HG03139 (cell line): Measurements from ENCODE around the gene GFRA1.

ENCODE experiments used
- ATAC-seq: cut with Tn5 transposase; IDR thresholded peaks from one replicate; pipeline ENCODE4 v1.9.1; 2021; ENCODE audit not compliant: unreplicated experiment

The GFRA1 gene

DNA sequence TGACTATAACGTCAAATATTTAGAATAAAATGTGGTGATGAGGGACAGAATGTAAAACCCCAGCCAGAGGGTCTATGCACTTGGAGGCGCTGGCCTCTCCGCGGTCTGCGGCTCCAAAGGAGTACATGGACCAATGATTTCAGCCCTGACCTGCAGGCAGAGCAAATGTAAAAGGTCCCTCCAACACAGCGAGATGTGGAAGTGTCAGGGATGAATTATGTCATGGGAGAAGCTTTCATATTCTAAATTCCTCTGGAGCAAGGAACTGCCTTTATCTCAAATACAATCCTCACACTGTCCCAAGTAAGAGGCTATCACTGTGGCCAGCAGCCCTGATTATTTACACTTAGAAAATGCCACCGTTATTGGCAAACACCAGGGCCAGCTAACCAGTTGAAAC is 139.4 kb downstream of the GFRA1 start:
- no peak for ATAC-seq

DNA sequence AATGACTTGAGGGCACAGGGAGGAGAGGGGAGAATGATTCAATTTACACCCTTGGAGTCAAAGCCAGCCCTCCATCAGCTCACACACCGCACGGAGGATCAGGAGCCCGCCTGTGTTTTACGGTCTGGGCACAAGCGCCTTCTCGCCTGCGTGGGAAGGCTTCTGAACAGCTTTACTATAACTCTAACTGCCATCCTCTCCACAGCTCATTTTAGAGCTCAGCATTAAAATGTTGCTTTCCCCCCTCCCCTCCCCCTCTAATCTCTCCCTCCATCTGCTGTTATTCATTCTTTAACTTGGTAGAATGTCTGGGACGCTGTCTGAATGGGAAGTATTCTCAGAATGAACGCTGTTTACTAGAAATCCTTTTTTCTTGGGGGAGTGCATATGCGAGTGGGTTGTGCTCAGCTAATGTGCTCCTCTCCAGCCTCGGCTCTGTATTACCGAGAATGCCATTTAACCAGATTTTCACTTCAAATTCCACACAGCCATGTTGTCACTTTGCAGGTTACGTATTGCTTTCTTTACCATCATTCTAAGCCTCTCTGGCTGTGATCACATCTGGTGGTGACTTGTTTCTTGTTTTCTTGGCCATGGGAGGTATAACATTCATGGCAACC is 140.1 kb downstream of the GFRA1 start:
- no peak for ATAC-seq

DNA sequence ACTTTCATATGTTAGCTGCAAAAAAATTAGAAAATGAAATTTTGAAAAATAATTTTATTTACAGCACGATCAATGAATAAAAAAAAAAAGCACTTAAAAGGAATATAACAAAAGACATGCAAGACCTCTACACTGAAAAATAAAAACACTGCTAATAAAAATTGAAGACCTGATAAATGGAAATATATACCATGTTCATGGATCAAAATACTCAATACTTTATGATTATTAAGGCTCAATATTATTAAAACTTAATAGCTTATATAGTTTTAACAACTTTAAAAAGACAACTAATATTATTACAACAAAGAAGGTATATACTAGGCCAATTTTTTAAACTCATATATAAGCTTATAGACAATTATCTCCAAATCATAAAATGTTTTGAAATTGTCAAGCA is 143.0 kb downstream of the GFRA1 start:
- no peak for ATAC-seq

DNA sequence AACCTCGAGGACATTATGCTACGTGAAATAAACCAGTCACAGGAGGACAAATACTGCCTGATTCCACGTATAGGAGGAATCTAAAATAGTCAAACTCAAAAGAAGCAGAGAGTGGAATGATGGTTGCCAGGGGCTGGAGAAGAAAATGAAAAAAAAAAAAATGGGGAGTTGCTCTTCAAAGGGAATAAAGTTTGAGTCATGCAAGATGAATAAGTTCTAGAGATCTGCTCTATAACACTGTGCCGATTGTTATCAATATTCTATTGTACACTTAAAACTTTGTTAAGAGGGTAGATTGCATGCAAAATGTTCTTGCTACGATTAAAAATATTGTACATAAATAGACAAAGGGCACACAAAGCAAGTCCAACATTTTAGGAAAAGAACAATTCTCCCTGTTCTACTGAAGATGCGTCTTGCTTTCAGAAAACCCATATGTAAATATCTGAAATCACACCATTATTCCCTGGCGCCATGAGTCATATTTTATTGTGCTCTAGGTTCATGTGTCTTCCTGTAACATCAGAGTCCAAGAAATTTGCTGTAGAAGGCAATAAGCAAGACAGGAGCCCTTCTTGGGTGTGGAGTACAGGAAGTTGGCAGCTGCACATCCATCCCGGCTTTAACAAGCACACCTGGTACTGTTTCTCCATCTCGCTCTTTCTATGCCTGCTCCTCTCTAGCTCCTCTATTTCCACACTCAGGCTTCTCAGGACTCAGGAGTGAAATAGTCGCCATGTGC is 145.9 kb downstream of the GFRA1 start:
- ATAC-seq, result no peak

DNA sequence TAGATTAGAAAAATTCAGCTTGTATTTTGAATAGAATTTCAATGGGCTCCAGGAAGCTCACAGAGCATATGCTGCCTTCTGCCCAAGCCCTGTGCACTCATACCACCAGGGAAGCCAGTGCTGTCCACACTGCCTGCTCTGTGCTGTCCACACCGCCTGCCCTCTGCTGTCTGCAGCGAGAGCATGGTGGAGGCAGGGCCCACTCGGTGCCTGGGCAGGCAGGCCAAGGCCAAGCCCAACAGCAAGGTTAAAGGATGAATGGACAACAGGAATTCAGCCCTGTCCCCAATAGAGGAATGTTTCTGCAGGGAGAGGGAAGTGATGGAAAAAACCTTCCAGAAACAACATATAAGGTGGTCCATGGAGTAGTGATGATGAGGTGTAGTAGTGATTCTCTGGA is 146.8 kb downstream of the GFRA1 start:
- no peak for ATAC-seq

DNA sequence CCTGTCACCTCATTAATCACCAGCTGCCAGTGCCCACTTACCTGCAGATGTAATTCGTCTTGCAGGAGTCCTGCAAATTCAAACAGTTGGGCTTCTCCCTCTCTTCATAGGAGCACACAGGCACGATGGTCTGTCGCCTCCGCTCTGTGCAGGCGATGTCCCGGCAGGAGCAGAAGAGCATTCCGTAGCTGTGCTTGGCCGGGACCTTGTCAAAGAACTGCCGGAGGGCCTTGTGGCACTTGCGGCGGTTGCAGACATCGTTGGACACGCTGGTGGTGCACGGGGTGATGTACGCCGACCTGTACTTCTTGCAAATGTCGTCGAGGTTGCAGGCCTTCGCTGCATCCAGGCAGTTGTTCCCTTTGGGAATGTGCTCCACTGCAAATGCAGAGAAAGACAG is 147.8 kb downstream of the GFRA1 start:
- no peak for ATAC-seq

DNA sequence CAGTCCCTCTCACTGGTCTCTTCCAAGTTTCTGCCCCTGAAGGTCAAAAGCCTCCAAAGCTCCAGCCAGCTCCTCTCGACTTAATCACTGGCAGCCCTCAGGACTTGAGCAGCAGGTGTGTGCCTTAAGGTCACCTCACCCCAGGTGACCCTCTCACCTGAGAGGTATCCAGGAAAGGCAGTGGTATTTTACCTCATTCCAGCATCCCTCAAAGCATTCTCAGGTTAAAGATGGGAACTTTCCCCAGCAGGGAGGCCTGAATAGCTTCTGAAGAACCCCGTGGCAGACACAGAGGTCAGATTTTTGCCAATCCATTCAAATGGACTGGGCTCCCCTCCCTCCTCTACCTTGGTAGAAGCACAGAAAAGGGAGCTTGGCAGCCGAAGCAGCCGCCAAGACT is 148.2 kb downstream of the GFRA1 start:
- ATAC-seq, result no peak

DNA sequence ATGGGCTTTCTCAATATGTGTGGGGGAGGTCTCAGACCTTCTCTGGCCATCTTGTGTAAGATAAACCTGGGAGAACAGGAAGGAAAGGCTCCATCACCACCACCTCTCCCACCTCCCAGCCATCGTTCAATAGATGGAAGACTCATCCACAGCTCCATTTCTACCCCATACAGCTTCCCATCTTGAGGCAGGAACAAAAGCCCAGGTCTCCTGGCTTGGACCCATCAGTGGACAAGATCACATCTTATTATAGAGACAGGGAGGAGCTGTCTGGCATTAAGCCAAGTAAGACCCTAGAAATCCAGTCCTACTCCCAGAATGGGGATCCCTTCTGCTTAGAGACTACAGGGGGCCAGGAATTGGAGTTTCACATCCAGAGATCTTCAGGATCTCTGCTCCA is 150.3 kb downstream of the GFRA1 start:
- ATAC-seq, result no peak

DNA sequence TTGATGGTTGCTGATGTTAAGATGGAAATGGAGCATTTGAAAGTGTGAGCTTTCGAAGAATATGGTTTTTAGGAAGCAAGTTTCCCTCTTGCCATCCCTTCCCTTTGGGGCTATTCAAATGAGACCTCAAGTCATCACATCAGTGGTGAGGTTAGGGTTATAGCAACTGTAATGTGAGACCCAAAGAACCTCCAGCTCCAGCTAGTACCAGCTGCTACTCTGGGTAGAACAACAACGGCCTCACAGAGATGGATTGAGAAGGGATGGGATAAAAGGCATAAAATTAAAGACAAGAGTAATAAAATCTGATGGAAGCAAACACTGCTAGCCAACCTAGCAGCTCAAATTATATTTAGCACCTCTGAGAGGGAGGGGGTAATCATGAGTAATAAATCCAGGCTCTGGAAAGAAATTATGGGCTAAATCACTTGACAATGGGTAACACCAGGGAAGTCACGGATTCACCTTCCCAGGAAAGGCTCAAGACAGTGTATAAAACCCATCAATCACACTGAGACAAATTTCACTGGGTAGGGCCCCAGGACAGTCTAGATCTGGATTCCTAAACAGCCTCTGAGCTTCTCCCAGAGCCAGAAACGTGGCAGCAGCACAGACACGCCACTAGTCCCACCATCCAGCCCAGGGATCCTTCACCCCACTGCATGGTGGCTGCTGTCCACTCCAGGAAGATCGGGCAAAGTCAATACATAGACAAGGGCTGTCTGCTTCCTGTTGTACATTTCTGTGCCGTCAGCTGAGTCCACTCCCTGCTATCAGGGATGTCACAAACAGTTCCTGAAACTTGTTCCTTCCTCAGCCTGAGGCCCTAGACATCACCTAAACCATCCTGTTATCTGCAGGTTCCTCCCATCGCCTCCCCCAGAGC is 151.1 kb downstream of the GFRA1 start:
- ATAC-seq, result no peak

DNA sequence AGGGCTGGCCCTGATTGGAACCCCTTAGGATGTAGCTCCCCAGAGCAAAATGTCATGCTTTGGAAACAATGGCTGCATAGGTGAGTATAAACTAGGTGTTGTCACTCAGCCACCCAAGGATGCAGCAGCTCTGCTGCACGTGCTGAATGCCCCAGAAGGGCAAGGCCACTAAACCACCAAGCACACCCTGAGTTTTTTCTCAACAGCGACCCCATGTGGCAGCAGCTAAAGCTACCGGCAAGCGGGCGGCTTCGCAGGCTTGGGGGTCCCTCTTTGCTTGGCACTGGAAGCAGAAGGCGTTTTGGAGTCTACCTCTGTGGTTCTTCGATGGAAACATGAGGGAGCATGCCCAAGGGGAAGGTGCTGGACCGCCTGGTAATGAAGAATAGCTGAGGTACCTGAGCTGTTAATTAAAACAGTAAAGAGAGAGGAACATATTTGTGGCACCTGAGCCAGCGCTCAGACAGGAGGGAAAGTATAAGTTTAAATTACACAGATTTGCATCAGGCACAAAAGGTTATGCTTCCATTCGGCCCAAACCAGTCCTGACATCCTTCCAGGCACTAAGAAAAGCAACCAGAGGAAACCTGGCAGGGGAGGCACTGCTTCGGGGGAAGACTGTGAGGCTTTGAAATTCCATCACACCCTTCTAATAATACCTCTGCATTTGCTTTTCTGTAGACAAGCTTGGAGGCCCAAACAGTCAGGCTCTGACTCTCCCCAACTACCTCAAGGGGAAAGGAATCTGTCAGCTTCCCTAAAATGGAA is 152.1 kb downstream of the GFRA1 start:
- ATAC-seq, result no peak

DNA sequence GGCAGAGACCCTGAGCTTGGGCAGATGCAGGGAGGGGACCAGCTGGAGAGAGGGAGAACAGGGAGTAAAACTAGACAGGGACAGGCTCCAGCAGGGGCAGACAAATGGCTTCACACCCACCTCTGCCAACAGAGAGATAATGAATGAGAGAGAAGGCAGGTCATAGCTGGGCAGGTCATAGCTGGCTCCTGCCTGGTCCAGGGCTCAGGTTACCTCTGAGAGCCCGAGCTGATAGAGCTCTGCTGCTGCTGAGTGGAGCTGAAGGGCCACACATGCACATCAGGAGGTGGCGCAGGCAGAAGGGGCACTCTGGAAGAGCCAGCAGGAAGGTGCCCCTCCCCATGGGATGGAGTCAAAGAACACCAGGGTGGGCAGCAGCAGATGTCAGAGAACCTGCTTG is 154.2 kb downstream of the GFRA1 start:
- no peak for ATAC-seq

DNA sequence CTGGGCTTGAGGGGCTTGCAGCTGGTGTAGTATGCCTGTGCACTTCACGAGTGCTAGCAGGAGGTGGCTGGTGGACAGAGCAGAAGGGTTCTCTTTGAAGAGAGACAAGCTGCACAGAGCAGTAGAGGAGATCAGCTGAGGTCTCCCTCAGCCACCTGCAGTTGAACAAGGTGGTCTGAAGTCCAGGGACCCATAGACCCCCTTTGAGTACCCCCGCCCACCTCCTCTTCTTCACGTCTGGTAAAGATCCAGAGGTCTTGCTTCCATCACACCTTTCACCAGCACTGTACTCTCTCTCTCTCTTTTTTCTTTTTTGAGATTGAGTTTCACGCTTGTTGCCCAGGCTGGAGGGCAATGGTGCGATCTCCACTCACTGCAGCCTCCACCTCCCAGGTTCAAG is 157.2 kb downstream of the GFRA1 start:
- ATAC-seq, result no peak

DNA sequence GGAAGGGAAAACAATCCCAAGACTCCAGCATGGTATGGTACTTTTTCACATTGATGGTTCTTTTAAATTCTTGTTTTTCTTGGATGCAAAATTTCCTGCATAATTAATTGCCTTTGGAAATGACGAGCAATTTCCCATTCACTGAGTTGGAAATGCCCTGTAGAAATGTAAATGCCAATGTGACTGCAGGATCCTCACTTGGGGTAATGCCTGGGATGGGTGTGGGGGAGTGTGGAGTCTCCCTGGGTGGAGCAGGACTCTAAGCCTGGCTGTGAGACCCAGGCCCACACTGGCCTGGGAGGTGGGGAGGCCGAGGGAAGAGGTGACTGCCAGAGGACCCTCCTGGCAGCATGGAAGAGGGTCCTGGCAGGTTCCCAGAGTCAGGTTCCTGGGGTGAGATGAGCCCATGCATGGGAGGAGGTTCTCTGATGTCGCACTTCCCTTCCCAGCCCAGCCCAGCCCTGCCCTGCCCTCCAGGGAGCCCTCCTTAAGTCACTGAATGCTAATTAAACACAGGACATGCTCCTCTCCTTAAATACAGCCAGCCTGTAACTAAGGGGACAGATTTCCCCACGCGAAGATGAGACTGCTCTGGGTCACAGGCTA is 157.9 kb downstream of the GFRA1 start:
- no peak for ATAC-seq

DNA sequence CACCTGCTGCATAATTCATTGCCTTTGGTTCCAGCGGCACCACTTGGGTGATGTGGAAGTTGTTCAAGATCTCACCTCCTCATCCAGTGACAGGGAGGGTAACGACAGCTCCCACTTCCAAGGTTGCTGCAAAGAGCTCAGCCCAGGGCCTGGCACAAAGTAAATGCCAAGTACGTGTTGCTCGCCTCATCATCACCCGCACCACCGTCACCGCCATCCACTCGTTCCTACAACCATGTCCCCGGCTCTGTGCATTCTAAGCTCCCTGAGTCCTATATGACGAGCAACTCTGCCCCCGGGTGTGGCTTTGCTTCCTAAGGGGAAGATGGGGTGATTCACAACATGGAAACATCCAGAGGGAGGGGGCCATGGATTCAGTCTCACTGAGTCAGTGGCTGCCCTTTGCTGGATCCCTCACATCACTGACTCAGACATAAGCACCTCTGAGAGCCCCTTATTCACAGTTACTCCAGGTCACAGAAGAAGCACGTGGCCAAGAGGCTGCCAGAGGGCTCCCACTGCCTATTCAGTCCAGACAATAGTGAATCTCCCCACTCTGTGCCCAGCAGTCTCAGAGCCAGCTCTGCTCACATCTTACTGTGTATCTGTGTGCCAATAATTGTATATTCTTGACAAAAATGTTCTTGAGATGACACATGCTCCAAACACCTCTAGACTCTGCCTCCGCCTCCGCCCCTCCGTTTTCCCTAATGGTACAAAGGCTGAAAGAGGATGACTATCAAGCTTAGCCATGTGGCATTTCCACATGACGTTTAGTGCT is 159.1 kb downstream of the GFRA1 start:
- no peak for ATAC-seq

DNA sequence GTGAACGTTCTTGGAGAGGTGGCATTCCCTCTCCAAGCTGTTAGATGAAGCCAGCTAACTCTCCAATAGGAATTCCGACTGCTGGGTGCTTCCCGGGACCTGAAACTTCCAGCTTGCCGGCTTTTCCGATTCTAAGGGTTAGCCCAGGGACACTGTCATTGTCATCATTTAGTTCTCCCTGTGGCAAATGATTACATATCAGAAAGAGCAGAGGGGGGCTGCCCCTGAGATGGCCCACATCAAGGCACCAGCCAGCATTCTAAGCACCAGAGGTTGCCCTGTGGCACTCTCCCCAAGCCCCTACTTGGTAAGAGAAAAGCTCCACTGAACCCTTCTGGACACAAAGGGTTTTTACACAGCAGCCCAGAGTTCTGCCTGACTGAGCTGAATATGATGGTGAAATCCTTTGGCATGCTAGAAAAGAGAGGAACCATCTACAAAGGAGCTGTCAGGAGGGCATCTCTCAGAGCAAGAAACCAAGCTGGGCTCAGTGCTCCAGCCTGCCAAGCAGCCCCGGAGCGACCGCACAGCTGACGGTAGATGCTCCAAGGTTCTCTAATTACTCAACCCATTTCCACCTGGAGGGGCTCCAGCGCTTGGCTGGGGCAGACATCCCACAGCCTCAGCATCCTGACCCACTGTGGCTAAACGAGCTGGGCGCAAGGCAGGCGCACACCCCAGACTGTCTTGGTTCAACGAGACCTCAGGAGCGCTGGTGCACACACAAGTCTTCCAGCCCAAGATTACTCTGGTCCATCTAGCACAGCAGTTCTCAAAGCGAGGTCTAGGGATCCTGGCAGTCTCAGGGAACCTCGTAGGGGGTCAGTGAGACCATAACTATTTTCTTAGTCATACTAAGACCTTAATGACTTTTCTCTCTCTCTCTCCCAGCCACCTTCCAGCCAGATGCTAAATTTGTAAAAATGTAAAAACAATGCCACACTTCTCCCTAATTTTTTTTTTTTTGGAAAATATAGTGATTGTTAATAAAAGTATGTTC is 160.5 kb downstream of the GFRA1 start:
- ATAC-seq, result no peak

DNA sequence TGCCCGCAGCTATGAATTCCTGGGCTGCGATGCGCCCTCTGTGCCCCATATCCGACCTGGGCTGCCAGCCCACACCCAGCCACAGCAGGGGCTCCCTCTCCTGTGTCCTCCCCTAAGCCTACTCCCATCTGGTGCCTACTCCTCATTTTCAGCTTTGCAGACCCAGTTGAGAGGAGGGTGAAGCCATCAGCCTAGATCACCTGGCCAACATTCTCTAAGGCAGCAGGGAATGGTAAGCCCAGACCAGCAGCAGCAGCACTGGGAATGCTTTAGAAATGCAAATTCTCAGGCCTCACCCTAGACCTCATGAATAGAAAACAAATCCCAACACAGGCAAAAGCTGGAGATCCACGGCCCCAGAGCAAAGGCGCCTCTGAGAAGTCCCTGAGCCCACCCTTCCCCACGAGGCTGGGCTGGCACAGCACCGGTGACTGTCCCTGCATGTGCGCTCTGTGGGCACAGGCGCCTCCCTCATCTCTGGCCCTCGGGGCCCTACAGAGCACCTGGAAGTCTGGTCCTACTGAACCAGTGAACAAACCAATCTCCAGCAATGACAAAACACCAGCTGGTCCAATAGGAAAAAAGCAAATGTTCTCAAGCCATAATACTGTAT is 161.4 kb downstream of the GFRA1 start:
- no peak for ATAC-seq

DNA sequence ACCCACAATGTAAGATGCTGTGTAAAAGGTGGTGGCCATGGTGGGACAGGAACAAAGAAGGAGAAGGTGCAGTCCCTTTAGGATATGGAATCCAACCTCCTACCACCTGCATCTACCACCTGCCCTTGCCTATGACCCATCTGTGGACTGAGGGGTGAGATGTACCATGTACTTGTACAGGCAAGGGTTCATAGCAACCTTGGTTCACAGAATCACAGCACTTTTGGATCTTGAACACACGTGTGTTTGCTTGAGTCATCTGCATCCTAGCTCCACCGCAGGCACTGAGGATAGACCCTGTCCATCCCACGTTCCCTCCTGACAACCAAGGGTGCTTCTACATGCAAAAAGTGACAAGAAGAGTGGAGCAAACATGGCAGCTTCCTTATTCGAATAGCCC is 162.3 kb downstream of the GFRA1 start:
- no peak for ATAC-seq

DNA sequence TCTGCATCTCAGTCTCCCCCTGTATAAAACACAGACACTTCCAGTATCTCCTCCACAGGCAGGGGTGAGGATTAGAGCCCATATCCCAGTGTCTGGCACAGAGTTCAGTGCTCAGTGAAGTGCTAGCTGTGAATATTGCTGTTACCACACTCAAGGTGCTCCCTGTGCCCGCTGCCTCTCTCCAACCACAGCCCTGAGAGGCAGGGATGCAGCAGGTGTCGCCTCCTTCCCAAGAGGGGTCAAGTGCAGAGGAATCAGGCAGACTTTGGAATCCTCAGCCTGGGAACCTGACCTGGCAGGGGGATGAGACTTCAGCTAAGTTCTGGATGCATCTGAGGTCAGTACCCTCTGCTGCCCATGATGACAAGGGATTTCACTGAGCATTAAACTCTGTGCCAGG is 163.1 kb downstream of the GFRA1 start:
- no peak for ATAC-seq
